GM21367 (cell line): ENCODE data around the gene QRICH2.

Source experiments
- ATAC-seq: cut with Tn5 transposase; IDR thresholded peaks from one replicate; pipeline ENCODE4 v1.9.1; 2021; ENCODE audit not compliant: unreplicated experiment

QRICH2 gene

DNA sequence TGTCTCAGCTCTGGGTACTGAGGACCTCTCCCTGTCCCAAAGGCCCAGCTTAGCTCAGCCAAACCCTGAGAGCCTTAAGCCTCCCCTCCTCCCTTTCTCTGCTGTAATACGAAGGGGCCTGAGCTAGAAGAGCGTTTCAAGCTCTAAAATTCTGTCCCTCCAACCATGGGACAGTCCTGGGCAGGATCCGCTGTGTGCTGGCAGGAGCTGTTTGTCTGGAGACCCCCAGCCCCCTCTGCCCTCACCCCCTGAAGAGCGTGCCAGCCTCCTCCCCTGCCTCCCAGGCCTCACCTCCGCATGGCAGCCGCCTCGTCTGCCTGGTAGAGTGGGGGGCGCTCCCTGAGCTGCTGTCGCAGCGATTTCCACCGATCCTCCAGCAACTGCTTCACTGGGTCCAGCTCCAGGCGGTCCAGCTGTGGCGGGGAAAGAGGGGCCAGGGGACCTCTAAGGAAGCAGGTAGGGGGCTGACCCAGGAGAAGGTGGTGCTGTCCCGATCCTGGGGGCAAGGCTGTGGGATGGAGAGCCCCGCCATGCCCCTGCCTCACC, 28.3 kb downstream of the QRICH2 start:
- ATAC-seq = no peak

DNA sequence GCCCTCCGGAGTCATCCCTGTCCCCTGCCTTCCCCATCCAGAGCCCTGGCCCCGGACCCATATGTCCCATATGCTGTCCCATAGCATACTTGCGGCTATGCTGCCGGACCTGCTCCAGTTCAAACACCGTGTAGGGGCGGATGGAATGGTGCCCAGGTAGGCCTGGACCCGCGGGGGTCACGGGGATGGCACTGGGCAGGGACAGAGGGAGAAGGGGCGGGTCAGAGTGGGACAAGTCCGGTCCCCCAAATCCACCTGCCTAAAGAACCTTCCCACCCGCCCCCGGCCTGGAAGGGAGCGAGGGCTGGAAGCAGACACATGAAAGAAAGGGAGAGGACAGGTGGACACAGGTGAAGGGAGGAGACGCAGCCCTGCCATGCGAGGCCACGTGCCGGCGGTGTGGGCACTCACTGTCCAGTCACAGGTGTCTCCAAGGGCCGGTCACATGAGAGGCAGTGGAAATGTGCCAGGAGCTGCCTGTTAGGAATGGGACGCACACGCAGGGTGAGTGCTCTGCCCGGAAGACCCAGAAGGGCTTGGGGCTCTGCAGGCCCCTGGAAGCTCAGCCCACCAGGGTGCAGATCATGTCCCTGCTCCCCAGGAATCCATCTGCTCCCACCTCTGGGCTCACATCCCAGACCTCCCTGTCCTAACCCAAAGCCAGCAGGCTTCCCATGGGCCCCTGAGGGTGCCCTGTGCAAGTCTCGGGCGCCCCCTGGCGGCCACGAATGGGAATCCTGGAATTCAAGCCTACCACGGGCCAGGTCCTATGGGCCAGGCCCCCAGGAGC, 28.9 kb downstream of the QRICH2 start:
- peak; percentile 44 for ATAC-seq

DNA sequence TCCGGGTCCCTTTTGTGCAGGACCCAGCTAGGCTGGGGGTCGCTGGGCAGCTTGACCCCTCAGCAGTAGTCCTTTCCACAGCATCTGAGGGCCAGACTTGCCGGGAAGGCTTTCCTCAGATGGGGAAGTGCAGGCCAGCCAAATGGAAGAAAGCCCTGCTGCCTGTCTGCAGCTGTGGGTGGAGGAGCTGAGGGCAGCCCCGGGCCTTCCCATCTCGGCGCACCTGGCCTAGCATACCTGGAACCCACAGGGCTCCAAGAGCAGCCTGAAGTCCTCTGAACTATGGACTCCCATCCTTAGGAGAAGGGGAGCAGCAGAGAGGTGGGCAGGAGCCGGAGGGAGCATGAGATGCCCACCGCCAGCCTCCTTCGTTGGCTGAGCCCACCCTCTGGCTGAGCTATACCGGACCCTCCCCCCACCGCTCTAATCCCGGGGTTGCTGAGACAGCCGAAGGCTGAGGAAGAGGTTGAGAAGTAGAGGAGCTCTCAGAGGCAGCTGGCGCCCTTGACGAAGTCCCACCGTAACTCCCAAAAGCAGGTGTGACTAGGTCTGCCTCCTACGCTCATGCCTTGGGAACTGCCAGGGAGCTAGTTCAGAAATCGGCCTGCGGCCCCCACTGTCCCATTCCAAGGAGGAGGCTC, 29.7 kb downstream of the QRICH2 start:
- no peak for ATAC-seq

DNA sequence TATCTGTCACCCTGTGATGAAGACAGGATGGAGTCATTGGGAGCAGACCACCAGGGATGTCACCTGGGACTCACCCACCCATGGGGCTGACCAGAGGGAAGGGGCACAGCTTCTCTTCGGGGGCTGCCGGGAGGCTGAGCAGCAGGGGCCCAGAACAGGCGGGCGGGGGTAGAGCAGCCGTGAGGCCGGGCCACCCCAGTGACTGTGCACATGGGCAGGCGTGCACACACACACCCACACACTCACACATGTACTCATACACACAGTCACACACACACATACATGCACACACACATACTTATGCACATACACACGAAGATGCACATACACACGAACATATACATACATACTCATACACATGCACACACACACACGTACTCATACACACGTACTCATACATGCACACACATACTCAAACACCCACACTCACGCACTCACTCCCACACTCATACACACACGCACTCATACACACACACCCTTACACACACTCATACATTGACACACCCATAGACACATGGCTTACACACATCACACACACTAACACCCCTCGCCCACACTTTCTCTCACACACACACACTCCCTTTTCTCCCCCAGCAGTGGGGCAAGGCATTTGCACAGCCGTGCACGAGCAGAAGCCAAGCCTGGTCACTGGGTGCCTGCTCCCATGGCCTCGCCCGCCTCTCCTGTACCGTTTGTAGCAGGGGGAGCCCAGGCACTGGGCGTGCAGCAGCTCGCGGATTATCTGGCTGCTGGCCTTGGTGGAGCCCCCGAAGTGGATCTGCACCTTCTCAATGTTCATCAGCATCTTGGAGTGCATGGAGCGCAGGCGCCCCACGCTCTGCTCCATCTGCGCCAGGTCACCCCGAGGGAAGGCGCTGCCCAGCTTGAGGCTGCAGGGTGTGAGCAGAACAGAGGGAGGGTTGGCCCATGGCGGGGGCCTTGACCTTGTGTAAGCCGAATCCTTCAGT, 30.5 kb downstream of the QRICH2 start:
- no peak for ATAC-seq

DNA sequence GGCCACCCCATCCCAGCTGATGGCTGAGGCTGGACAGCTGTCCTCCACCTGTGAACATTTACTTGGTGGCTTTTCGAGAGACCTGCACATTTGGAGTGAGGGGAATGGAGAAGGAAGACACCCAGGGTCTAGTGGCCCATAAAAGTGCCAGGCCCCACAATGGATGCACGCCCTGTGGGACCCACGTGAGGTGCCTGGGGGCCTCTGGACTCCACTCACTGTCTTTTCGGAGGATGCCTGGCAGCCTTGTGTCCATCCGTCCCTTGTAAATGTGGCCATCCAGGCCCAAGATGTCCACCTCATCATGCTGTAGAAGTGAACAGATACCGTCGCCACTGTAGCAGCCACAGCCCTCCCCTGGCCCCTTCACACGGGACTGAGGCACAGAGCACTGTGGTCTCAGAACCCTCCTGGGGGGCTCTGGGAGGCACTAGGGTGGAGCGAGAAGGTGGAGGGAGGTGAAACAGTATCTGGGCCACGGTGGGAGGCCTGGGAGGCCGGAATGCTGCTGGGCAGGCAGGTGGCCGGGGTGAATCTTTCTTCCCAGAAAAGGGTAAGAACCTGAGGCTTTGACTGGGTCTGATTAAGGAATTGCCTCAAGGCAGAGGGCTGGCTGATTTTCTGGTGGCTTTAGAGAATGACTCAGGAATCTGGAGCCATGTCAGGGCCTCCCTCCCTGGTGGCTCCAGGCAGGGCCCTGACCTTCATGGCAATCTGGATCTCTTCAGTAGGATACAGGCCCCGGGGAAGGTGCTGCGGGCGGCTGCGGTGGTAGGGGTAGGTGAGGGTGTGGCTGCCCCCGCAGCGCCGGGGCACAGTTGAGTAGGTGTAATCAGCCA, 31.4 kb downstream of the QRICH2 start:
- no peak for ATAC-seq

DNA sequence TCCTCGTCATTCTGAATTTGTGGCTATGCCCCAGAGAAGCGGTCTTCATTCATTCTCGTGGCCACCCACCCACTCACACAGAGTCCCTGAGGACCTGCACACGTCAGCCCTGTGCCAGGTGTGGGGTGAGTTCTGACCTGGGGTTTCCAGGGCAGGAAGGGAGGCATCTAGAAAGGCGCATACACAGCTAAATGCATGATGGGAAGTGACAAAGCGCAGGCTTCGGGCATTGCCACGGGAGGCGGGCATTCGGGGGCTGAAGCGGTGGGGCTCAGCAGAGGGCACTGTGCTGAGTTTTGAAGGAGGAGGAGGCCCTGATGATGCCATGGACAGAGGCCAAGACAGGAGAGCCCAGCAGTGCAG, 32.0 kb downstream of the QRICH2 start:
- ATAC-seq = no peak

DNA sequence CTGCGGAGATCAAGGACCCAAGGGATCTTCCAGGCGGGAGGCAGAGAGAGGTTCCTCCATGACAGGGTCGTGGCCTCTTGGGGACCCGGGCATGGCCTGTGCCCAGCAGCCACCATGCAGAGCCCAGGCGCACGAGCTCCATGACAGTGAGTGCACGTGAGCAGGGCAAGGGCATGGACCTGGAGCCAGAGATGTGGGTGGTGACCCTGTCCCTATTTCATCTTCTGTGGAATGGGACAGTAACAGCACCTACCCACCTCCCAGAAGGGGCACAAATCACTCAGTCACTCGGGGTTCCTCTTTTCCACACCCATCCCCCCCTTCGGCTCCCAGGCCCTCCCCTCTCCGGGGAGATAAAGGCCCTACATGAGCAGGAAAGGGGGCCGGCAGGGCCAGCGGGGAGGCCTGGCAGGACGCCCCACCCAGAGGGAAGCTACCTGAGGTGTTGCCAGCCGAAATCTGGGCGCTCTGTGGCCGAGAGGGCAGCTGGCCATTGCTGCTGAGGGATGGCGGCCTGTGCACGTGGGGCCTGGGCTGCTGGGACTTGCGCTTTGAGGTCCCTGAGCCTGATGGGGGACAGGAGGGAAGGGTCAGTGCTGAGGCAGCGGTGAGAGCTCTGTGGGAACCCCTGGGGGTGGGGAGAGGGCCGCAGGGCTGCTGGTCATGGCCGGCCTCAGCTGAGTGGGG, 32.6 kb downstream of the QRICH2 start:
- no peak for ATAC-seq

DNA sequence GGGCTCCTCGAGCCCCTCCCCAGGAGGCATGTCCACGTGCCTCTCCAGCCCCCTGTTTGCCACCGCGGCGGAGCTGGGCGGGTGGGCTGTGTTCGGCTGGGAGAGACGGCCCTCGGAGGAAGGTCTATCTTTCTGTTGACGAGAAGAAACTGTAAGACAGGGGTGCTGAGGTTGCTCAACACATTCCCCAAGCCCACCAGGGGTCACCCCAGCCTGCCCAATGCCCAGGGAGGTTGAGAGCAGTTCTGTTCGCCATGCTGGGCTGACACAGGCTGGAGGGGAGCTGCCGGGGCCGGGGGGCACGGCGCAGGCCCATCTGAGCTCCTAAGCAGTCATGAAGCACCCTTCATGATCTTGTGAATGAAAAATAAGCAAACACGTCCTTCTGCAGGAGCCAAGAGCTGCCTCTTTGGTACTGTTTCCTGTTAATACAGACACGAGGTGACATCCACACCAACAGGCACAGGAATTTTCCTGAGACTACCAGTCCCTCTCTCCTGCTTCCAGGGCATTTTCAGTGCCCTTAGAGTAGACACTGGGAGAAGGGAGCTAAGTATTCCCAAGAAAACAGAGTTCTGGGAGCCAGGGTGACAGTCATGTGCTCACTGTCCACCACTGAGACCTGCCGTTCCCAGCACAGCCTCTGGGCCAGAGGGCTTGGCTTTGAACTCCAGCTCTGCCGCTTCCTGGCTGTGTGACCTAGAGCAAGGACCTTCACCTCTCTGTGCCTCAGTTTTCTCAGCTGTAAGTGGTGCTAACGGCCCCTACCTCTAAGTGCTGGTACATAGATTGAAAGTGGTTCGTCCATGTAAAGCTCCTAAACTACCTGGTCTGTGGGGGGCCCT, 33.7 kb downstream of the QRICH2 start:
- no peak for ATAC-seq

DNA sequence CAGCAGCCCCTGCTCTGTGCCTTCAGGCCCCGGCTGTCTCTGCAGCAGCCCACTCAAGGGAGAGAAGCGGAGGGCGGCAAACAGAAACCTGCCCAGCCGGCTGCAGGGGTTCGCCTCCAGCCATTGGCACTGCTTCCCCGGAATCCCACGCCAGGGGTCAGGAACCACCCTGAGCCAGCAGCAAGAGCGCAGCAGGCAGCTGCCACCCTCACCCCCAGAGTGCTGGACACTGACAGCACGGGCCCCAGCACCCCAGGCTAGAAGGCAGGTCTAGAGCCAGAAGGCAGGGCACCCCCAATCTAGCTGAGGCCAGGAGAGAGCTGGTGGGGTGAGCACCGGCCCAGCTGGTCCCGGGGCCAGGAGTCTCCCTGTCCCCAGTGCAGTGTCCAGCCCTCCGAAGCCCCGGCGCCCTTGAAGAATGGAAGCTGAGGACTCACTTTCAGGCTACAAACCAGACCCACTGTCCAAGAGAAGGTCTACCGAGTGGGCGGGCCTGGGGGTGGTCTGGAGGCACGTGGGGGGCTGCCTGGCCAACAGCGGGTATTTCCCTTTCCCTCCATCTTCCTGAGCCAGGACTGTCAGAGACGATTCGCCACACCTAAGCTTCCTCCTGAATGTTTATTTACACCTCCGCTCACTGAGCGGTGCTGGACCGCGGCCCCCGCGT, 34.5 kb downstream of the QRICH2 start:
- ATAC-seq = no peak

DNA sequence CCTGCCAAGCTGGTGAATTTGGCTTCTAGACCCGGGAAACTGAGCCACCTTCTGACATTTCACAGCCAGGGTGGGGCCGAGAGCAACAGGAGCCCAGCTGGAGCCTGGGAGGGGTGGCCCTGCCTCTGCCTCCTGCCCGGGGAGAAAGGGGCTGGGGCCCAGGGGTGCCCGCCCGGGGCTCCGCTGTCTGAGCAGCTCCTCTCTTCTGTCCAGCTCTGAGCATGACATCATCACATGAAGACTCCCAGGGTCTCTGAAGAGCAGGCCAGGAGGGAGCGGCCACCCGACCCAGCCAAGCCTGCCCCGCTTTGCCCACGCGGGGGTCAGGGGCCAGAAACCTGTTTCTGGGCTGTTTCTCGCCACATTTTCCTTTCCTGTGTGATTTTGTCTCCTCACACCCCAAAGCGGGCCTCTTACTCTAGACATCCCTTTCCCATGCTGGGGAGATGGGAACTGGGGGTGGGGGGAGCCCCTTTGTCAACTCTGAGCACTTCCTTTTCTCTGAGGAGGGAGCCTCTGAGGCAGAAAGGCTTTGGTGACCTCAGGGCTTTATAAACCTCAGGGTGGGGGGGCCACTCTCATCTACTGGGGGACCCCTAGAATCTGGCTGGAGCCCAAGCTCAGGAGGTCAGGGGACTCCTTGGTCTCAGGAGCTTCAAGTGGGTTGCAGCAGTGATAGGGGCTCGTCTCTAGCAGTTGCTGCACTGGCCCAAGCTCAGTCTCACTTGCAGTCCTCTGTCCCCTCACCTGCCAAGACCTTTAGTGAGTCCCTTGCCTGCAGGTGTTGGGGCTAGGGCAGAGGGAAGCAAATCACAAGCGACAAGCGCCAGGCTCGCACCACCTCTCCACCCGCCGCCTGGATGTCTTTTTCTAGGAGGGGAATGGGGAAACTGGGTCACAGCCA, 35.3 kb downstream of the QRICH2 start:
- ATAC-seq = peak; percentile 2

DNA sequence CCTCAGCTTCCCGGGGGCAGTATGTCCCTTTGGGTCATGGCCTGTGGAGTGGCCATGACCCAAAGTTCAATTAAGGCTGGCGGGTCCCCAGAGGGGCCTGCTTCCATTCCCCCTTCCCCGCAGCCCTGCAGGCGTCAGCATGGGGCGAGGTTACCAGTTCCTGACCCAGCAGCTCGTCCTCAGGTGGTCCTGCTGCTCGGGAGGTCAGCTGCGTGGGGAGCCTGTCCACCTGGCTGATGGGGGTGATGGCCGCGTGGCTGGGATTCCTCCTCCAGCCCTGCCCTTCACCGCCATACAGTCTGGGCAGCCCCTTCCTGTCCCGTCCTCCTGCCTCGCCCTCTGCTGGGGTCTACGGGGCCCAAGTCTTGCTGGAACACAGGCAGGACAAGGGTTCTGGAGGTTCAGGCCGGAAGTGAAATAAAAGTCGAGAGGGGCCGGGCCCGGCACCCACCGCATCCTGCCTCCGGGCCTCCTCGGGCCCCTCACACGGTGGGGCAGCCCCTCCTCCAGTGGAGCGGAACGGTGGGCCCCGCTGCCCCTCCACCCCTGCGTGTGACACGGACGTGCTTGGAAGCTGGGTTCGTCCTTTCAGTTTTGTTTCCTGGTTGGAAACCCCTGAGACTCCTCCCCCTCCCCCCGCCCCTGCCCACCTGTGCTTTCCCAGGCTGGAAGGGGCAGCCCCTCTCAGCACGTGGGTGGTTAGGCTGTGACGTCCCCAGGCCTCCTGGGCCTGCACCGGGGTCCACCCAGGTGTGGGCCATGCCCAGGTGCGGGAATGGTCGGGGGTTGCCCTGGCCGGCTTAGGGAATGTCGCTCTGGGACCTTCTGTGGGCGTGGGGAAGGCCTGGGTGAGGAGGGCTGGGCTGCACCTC, 36.2 kb downstream of the QRICH2 start:
- peak; percentile 40 for ATAC-seq

DNA sequence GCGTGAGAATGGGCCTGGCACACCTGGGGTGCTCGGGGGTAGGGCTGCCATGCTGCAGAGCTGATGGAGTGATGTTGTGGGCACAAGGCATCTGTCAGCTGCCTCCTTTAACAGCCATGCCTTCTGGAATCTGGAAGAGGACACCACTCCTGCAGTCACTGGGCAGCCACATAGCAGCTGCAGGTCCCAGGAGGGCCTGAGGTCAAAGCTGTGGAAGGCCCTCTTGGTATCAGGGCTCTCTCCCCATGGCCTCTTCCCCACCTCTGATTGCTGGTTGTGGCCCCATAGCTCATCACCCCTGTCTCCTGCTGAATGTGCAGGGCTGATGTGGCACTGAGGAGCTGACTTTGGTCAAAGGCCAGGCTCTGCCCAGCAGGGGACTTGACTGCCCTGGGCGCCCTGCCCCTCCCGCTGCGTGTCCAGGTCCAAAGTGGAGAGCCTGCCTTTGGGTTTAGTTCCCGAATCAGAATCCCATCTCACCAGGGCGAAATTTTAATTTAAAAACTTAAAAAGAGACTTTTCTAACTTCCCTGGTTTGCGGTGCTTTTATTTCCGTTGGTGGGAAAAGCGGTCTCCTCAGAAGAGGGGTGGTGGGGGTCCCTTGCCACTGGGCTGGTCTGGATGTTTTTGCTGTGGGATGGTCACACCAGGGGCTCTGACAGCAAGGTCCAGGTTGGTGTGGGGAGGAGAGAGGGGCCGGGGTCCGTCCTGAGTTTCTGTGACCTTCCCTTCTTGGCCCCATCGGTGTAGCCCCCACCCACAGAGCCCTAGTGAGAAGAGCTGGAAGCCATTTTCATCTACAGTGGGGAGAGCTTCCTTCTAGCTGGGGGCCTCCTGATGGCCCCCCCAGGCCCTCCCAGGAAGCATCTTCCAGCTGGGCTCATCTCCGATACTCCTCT, 37.1 kb downstream of the QRICH2 start:
- ATAC-seq = no peak

DNA sequence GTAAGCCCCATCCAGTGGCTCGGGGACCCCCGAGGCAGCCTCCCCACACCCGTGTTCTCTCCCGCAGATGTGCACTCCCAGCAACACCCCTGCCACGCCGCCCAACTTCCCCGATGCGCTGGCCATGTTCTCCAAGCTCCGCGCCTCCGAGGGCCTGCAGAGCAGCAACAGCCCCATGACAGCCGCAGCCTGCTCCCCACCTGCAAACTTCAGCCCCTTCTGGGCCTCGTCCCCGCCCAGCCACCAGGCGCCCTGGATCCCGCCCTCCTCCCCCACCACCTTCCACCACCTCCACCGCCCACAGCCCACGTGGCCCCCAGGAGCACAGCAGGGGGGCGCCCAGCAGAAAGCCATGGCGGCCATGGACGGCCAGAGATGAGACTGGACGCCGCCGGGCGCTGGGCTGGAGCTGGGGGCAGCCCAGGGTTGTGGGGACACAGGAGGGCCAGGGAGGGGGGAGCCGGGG, 37.9 kb downstream of the QRICH2 start:
- ATAC-seq = no peak

DNA sequence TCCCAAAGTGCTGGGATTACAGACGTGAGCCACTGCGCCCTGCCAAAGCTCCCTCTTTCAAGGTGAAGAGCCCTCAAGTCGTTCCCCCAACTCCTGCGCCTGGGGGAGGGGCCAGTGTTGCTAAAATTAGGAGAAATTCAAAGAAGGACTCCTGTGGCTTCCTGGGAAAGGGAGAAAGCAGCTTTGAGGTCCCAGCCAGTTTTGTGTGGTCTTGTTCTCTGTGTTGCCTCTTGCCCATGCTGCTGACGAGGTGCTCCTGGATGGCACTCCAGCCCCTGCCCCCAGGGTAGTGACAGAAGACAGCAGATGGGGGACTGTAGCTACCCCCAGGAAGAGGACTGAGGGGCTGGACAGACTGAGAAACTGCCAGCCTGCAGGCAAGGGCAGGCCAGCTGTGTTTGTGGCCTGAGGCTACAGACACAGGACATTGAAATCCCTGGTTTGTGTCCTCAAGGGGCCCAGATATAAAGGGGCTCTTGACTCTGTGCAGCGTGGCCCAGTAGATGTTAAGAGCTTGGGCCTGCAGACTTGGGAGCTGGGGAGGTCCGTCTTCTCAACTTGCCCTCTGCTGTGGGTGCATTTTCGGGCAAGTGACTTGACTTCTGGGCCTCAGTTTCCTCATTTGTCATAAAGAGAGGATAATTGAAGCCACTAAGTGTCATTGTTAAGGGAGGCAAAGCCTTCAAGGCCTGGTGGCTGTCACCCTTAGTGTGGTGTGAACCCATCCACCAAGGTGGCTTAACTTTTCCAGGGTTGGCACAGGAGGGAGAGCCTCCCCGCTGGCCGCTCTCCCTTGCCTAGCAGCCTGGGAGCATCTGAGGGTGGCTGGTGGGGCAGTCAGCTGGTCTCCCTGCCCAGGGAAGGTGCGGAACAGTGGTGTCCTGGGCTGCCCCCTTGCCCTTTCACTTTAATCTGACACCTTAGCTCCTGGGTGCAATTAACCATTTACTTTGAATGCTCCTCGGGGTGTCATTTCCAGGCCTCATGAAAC, 38.8 kb downstream of the QRICH2 start:
- no peak for ATAC-seq
